Renal cortical epithelial cell (primary cell): Measurements from ENCODE around the gene SLC28A1. TPM values are rescaled to one million over a fixed set of nuclear protein-coding genes. Genes with fewer than 3 reads are reported as not detected.

ENCODE experiments used
- DNase-seq: peaks from one replicate; pipeline ENCODE4 v3.0.0-alpha.2; 2011; ENCODE audit warnings: low read depth
- total RNA-seq: library from RNA; depleted of rRNA; stranded (reverse); fragments of >200 nt; gene quantifications from 2 replicates; pipeline ENCODE4 v1.2.3, GENCODE V29; 2014

SLC28A1 gene
- total RNA-seq, 1 donor from 2014 or later = 0.15 TPM

GRCh38 chr15:84885801-84886200 is 1.3 kb downstream of the SLC28A1 start:
- DNase-seq = peak; percentile 35

- no peak for DNase-seq
Observed at GRCh38 chr15:84886211-84886983, 1.9 kb downstream of the SLC28A1 start.

- DNase-seq = no peak
Observed at GRCh38 chr15:84886984-84887299, 2.5 kb downstream of the SLC28A1 start.

GRCh38 chr15:84887938-84888337 is 3.5 kb downstream of the SLC28A1 start:
- no peak for DNase-seq

- no peak for DNase-seq
Observed at GRCh38 chr15:84888639-84889038, 4.2 kb downstream of the SLC28A1 start.

GRCh38 chr15:84889313-84889990 is 5.0 kb downstream of the SLC28A1 start:
- DNase-seq = no peak

- DNase-seq = no peak
Observed at GRCh38 chr15:84889991-84890669, 5.7 kb downstream of the SLC28A1 start.

- DNase-seq = no peak
Observed at GRCh38 chr15:84890670-84891162, 6.3 kb downstream of the SLC28A1 start.

- DNase-seq = no peak
Observed at GRCh38 chr15:84891339-84891738, 6.9 kb downstream of the SLC28A1 start.

GRCh38 chr15:84892786-84893307 is 8.4 kb downstream of the SLC28A1 start:
- DNase-seq = no peak

- no peak for DNase-seq
Observed at GRCh38 chr15:84893607-84894006, 9.1 kb downstream of the SLC28A1 start.

GRCh38 chr15:84894736-84895425 is 10.4 kb downstream of the SLC28A1 start:
- no peak for DNase-seq

- DNase-seq = peak; percentile 55
Observed at GRCh38 chr15:84898761-84899160, 14.3 kb downstream of the SLC28A1 start.

GRCh38 chr15:84899750-84900149 is 15.3 kb downstream of the SLC28A1 start:
- no peak for DNase-seq

- DNase-seq = no peak
Observed at GRCh38 chr15:84901540-84901939, 17.1 kb downstream of the SLC28A1 start.

GRCh38 chr15:84903751-84904150 is 19.3 kb downstream of the SLC28A1 start:
- DNase-seq = no peak

GRCh38 chr15:84904419-84904818 is 20.0 kb downstream of the SLC28A1 start:
- DNase-seq = no peak

- DNase-seq = no peak
Observed at GRCh38 chr15:84905016-84905916, 20.8 kb downstream of the SLC28A1 start.

GRCh38 chr15:84907731-84908130 is 23.3 kb downstream of the SLC28A1 start:
- no peak for DNase-seq

- DNase-seq = no peak
Observed at GRCh38 chr15:84908564-84908963, 24.1 kb downstream of the SLC28A1 start.

- DNase-seq = no peak
Observed at GRCh38 chr15:84909029-84909428, 24.6 kb downstream of the SLC28A1 start.
